PC-3 (cell line): ENCODE results near the gene RNF217. TPM values are rescaled to one million over a fixed set of nuclear protein-coding genes. Genes with fewer than 3 reads are reported as not detected.

Experiments used
- ATAC-seq: fragments of 200-7000 bp; cut with Tn5 transposase; 2 replicates; pipeline ENCODE4 v1.9.1; 2020; ENCODE audit warnings: mild to moderate bottlenecking, moderate library complexity
- BruUV-seq: library from RNA; stranded (reverse); fragments of 400-500 nt; replicated peaks from 2 replicates; lab custom pipeline; 2021; lab: Mats Ljungman, UMichigan
- CTCF ChIA-PET: fragments of 300-600 bp; sonication (Branson Sonifier 250); formaldehyde crosslinking; loops from one replicate; lab custom pipeline; 2022; ENCODE audit warnings: antibody characterized with exemption; lab: Charles Lee
- POLR2A ChIA-PET: fragments of 300-600 bp; sonication (Branson Sonifier 250); formaldehyde crosslinking; loops from one replicate; lab custom pipeline; 2022; ENCODE audit warnings: antibody characterized with exemption; ENCODE audit not compliant: unreplicated experiment; lab: Charles Lee
- DNase-seq: peaks from one replicate; pipeline ENCODE4 v3.0.0-alpha.2; 2015
- H2AFZ ChIP-seq: fragments of 300-600 bp; sonication (generic); 2 replicates; pipeline ENCODE4 v1.6.0; 2016; ENCODE audit warnings: antibody characterized with exemption, low read length
- H3F3A ChIP-seq: fragments of 300-600 bp; sonication (generic); one replicate; pipeline ENCODE4 v1.6.0; 2017; ENCODE audit warnings: antibody characterized with exemption, low read length, control low read depth, mild to moderate bottlenecking; ENCODE audit not compliant: unreplicated experiment
- H3K27ac ChIP-seq: fragments of 300-600 bp; sonication (generic); 2 replicates; pipeline ENCODE4 v1.5.1; 2016; ENCODE audit warnings: mild to moderate bottlenecking, low read length
- H3K27me3 ChIP-seq: fragments of 300-600 bp; sonication (generic); 2 replicates; pipeline ENCODE4 v1.6.1; 2016; ENCODE audit warnings: low read length, mixed read lengths
- H3K36me3 ChIP-seq: fragments of 300-600 bp; sonication (generic); 2 replicates; pipeline ENCODE4 v1.6.1; 2016; ENCODE audit warnings: low read depth, mixed run types, low read length, mixed read lengths
- H3K4me1 ChIP-seq: fragments of 300-600 bp; sonication (generic); 2 replicates; pipeline ENCODE4 v1.5.1; 2016; ENCODE audit warnings: low read length; ENCODE audit not compliant: insufficient read depth
- H3K4me2 ChIP-seq: fragments of 300-600 bp; sonication (generic); 2 replicates; pipeline ENCODE4 v1.6.0; 2016; ENCODE audit warnings: low read length
- H3K4me3 ChIP-seq: fragments of 300-600 bp; sonication (generic); 2 replicates; pipeline ENCODE4 v1.5.1; 2016; ENCODE audit warnings: mild to moderate bottlenecking, low read length, mixed read lengths
- H3K79me2 ChIP-seq: fragments of 300-600 bp; sonication (generic); 2 replicates; pipeline ENCODE4 v1.6.1; 2017; ENCODE audit warnings: low read length, mixed read lengths
- H3K9ac ChIP-seq: fragments of 300-600 bp; sonication (generic); 2 replicates; pipeline ENCODE4 v1.6.0; 2016; ENCODE audit warnings: mild to moderate bottlenecking, low read length
- H3K9me2 ChIP-seq: fragments of 300-600 bp; sonication (generic); replicated peaks from 2 replicates; pipeline ENCODE4 v1.6.1; 2016; ENCODE audit warnings: mixed run types, low read length, mixed read lengths
- H3K9me3 ChIP-seq: fragments of 300-600 bp; sonication (generic); 2 replicates; pipeline ENCODE4 v1.6.1; 2016; ENCODE audit warnings: low read length, mixed read lengths
- H4K20me1 ChIP-seq: fragments of 300-600 bp; sonication (generic); 2 replicates; pipeline ENCODE4 v1.6.1; 2016; ENCODE audit warnings: low read length, mixed read lengths
- EZH2 ChIP-seq: fragments of 300-600 bp; sonication (generic); IDR thresholded peaks from one replicate; pipeline ENCODE4 v1.6.1; 2017; ENCODE audit warnings: antibody characterized with exemption, mild to moderate bottlenecking, low read length; ENCODE audit not compliant: unreplicated experiment
- EZH2phosphoT487 ChIP-seq: fragments of 300-600 bp; sonication (generic); IDR thresholded peaks from 2 replicates; pipeline ENCODE4 v1.6.1; 2018; ENCODE audit warnings: mild to moderate bottlenecking, antibody characterized with exemption, low read length, borderline replicate concordance
- intact Hi-C: fragments of 100-400 bp; cut with micrococcal nuclease; formaldehyde crosslinking; loops from 2 replicates; pipeline ENCODE4 v1.9.0; 2023
- total RNA-seq: library from RNA; depleted of rRNA; stranded (reverse); fragments of >200 nt; gene quantifications from 2 replicates; pipeline ENCODE4 v1.2.3, GENCODE V29; 2014
- TF ChIP-seq, protein P1 (sequence below): fragments of 300-600 bp; sonication (generic); conservative IDR thresholded peaks from 2 replicates; pipeline ENCODE4 v1.5.1; 2017; ENCODE audit warnings: antibody characterized with exemption, low read depth, mild to moderate bottlenecking, low read length

Gene RNF217
- total RNA-seq, 1 experiment from 2014 or later = 7.7 TPM

- ChIA-PET POLR2A (no interaction called here), CTCF (no interaction called here)
- Histone ChIP-seq H3K79me2 (no peaks in the 10 kb centered on the region), H3K9me3 (no peaks in the 10 kb centered on the region), H3F3A (no peaks in the 10 kb centered on the region), H3K4me1 (no peaks in the 10 kb centered on the region), H3K9me2 (no peaks in the 10 kb centered on the region), H3K27me3 (no peaks in the 10 kb centered on the region), H3K4me2 (no peak overlapping the region), H2AFZ (no peak overlapping the region), H3K9ac (no peak overlapping the region), H3K36me3 (no peaks in the 10 kb centered on the region), H4K20me1 (no peaks in the 10 kb centered on the region), H3K27ac (no peak overlapping the region), H3K4me3 (no peak overlapping the region)
- no peak for ATAC-seq
- intact Hi-C loops = no loop called here
- no TSS peak for BruUV-seq
- TF ChIP-seq EZH2 (no peak), EZH2phosphoT487 (no peak)
- TF ChIP-seq, protein P1, sequence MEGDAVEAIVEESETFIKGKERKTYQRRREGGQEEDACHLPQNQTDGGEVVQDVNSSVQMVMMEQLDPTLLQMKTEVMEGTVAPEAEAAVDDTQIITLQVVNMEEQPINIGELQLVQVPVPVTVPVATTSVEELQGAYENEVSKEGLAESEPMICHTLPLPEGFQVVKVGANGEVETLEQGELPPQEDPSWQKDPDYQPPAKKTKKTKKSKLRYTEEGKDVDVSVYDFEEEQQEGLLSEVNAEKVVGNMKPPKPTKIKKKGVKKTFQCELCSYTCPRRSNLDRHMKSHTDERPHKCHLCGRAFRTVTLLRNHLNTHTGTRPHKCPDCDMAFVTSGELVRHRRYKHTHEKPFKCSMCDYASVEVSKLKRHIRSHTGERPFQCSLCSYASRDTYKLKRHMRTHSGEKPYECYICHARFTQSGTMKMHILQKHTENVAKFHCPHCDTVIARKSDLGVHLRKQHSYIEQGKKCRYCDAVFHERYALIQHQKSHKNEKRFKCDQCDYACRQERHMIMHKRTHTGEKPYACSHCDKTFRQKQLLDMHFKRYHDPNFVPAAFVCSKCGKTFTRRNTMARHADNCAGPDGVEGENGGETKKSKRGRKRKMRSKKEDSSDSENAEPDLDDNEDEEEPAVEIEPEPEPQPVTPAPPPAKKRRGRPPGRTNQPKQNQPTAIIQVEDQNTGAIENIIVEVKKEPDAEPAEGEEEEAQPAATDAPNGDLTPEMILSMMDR = no peak
- no peak for DNase-seq
Observed at GRCh38 chr6:125019281-125019680, 57.0 kb downstream of the RNF217 start.

GRCh38 chr6:125019918-125020317, 57.7 kb downstream of the RNF217 start:
- Histone ChIP-seq H3F3A (no peaks in the 10 kb centered on the region), H2AFZ (no peak overlapping the region), H3K36me3 (no peaks in the 10 kb centered on the region), H3K9ac (no peak overlapping the region), H3K4me3 (no peak overlapping the region), H4K20me1 (no peaks in the 10 kb centered on the region), H3K9me2 (no peaks in the 10 kb centered on the region), H3K79me2 (no peaks in the 10 kb centered on the region), H3K4me2 (no peak overlapping the region), H3K9me3 (no peaks in the 10 kb centered on the region), H3K27ac (no peak overlapping the region), H3K27me3 (no peaks in the 10 kb centered on the region), H3K4me1 (no peaks in the 10 kb centered on the region)
- intact Hi-C loops = no loop called here
- no peak for ATAC-seq
- CTCF ChIA-PET = no interaction called here
- no TSS peak for BruUV-seq
- POLR2A ChIA-PET = no interaction called here
- TF ChIP-seq, protein P1 = no peak
- no peak for TF ChIP-seq EZH2
- no peak for TF ChIP-seq EZH2phosphoT487
- no peak for DNase-seq

- ChIA-PET CTCF (no interaction called here), POLR2A (no interaction called here)
- H3K27ac ChIP-seq = no peak overlapping the region
- H3K27me3 ChIP-seq = no peaks in the 10 kb centered on the region
- DNase-seq = no peak
- H3K4me1 ChIP-seq = no peaks in the 10 kb centered on the region
- no peak overlapping the region for H3K9ac ChIP-seq
- H2AFZ ChIP-seq = no peak overlapping the region
- H3K4me2 ChIP-seq = no peak overlapping the region
- no peaks in the 10 kb centered on the region for H4K20me1 ChIP-seq
- H3K79me2 ChIP-seq = no peaks in the 10 kb centered on the region
- TF ChIP-seq, protein P1 = no peak
- TF ChIP-seq EZH2 = no peak
- TF ChIP-seq EZH2phosphoT487 = no peak
- no peaks in the 10 kb centered on the region for H3K9me3 ChIP-seq
- intact Hi-C loops = no loop called here
- H3F3A ChIP-seq = no peaks in the 10 kb centered on the region
- ATAC-seq = no peak
- no peaks in the 10 kb centered on the region for H3K9me2 ChIP-seq
- H3K36me3 ChIP-seq = no peaks in the 10 kb centered on the region
- H3K4me3 ChIP-seq = no peak overlapping the region
- no TSS peak for BruUV-seq
Observed at GRCh38 chr6:125020385-125020784, 58.1 kb downstream of the RNF217 start.
